ENCODE results near the gene FBXO3.

- no peak for TF ChIP-seq EZH2 (IDR thresholded peaks at IDR 0.05)
- no peak for TF ChIP-seq EZH2phosphoT487 (IDR thresholded peaks at IDR 0.05)
- TF ChIP-seq CTCF (IDR thresholded peaks at IDR 0.05), result no peak
These were observed 12.8 kb downstream of the FBXO3 start for GRCh38 chr11:33761471-33761870.
